NT2/D1 (cell line): ENCODE results near the gene POR.

Experiments used
- SUZ12 ChIP-seq: IDR thresholded peaks from 2 replicates; pipeline ENCODE4 v1.6.1; 2011; ENCODE audit not compliant: insufficient read length, insufficient read depth; ENCODE audit errors: extremely low read depth
- YY1 ChIP-seq: IDR thresholded peaks from 2 replicates; pipeline ENCODE4 v1.6.1; 2011; ENCODE audit not compliant: insufficient read length, insufficient read depth
- ZNF274 ChIP-seq: IDR thresholded peaks from 2 replicates; pipeline ENCODE4 v1.6.1; 2011; ENCODE audit warnings: mild to moderate bottlenecking, low read depth, low read length

DNA sequence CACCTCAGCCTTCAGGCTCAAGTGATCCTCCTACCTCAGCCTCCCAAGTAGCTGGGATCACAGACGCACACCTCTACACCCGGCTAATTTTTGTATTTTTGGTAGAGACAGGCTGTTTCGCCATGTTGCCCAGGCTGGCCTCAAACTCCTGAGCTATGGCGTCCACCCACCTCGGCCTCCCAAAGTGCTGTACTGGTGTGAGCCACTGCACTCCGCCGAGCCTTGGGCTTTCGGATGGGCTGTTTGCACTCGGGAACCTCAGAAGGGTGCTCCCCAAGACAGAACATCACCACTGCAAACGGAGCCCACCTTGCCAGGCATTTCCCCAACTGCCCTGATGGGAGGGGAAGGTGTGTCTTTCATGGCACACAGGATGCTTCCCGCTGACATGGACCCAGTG, 52.1 kb downstream of the POR start:
- no peak for TF ChIP-seq SUZ12
- no peak for TF ChIP-seq YY1
- no peak for TF ChIP-seq ZNF274
